K562 (cell line): ENCODE data around the gene TDRD10. TPM values are rescaled to one million over a fixed set of nuclear protein-coding genes. Genes with fewer than 3 reads are reported as not detected.

Experiments
- ATF7 ChIP-seq: fragments of 450-650 bp; IDR thresholded peaks from 2 replicates; pipeline ENCODE4 v1.7.1; 2014; ENCODE audit warnings: mild to moderate bottlenecking, moderate library complexity
- CHD2 ChIP-seq: IDR thresholded peaks from 2 replicates; pipeline ENCODE4 v1.6.1; 2011; ENCODE audit warnings: low read depth, low read length
- DNMT1 ChIP-seq: fragments of 450-650 bp; IDR thresholded peaks from 2 replicates; pipeline ENCODE4 v1.6.1; 2016; ENCODE audit warnings: antibody characterized with exemption, mild to moderate bottlenecking
- GTF2E2 ChIP-seq: fragments of 200-800 bp; sonication (Bioruptor generic); IDR thresholded peaks from 2 replicates; pipeline ENCODE4 v1.6.1; 2016; ENCODE audit warnings: missing genetic modification characterization, missing compliant biosample characterization
- HDAC6 ChIP-seq: IDR thresholded peaks from 2 replicates; pipeline ENCODE4 v1.6.1; 2012; ENCODE audit warnings: low read depth, mild to moderate bottlenecking, control low read depth, inconsistent platforms, low read length, moderate library complexity
- MCM2 ChIP-seq: fragments of 450-650 bp; IDR thresholded peaks from 2 replicates; pipeline ENCODE4 v1.6.1; 2017; ENCODE audit warnings: low read depth, mild to moderate bottlenecking
- MTA2 ChIP-seq: fragments of 450-650 bp; IDR thresholded peaks from 2 replicates; pipeline ENCODE4 v1.6.1; 2016; ENCODE audit warnings: low read depth
- POLR2H ChIP-seq: IDR thresholded peaks from 2 replicates; pipeline ENCODE4 v1.6.1; 2016; ENCODE audit warnings: missing genetic modification characterization, low read depth, mild to moderate bottlenecking, control low read depth, missing compliant biosample characterization, moderate library complexity
- PRPF4 ChIP-seq: fragments of 200-400 bp; formaldehyde crosslinking; IDR thresholded peaks from one replicate; pipeline ENCODE4 v1.6.1; 2017; ENCODE audit warnings: low read length, low read depth, mild to moderate bottlenecking; ENCODE audit not compliant: insufficient read depth, poor library complexity, severe bottlenecking
- RNF2 ChIP-seq: sonication (generic); IDR thresholded peaks from 2 replicates; pipeline ENCODE4 v1.6.1; 2016
- SMARCA4 ChIP-seq: fragments of 450-650 bp; IDR thresholded peaks from 2 replicates; pipeline ENCODE4 v1.6.1; 2016
- SNIP1 ChIP-seq: fragments of 450-650 bp; IDR thresholded peaks from 2 replicates; pipeline ENCODE4 v1.7.1; 2017; ENCODE audit warnings: low read depth, mild to moderate bottlenecking
- ZKSCAN1 ChIP-seq: fragments of 150-350 bp; IDR thresholded peaks from 2 replicates; pipeline ENCODE4 v1.6.1; 2016; ENCODE audit warnings: low read depth, low read length
- ZNF124 ChIP-seq: sonication (generic); formaldehyde crosslinking; IDR thresholded peaks from 2 replicates; pipeline ENCODE4 v1.8.1; 2022; ENCODE audit warnings: missing genetic modification reagents
- ZNF133 ChIP-seq: fragments of 250-450 bp; sonication (Bioruptor Pico); IDR thresholded peaks from 2 replicates; pipeline ENCODE4 v1.4.0; 2020; ENCODE audit warnings: mild to moderate bottlenecking
- ZNF253 ChIP-seq: fragments of 250-450 bp; sonication (Bioruptor Pico); conservative IDR thresholded peaks from 2 replicates; pipeline ENCODE4 v1.6.1; 2021; ENCODE audit warnings: mild to moderate bottlenecking
- ZNF354B ChIP-seq: fragments of 250-450 bp; sonication (Bioruptor Pico); IDR thresholded peaks from 2 replicates; pipeline ENCODE4 v1.4.0; 2020
- ZNF445 ChIP-seq: fragments of 250-450 bp; sonication (Bioruptor Pico); IDR thresholded peaks from 2 replicates; pipeline ENCODE4 v1.4.0; 2020; ENCODE audit warnings: low read depth, mild to moderate bottlenecking, moderate library complexity
- ZNF584 ChIP-seq: fragments of 200-800 bp; sonication (Bioruptor generic); IDR thresholded peaks from 2 replicates; pipeline ENCODE4 v1.6.1; 2016; ENCODE audit warnings: low read depth, mild to moderate bottlenecking, missing genetic modification characterization, missing compliant biosample characterization
- ZNF699 ChIP-seq: fragments of 250-450 bp; sonication (Bioruptor Pico); IDR thresholded peaks from 2 replicates; pipeline ENCODE4 v1.8.0; 2021; ENCODE audit warnings: mild to moderate bottlenecking, moderate library complexity; ENCODE audit not compliant: insufficient replicate concordance
- ZNF830 ChIP-seq: fragments of 250-450 bp; sonication (Bioruptor Pico); IDR thresholded peaks from 2 replicates; pipeline ENCODE4 v1.5.0; 2021; ENCODE audit warnings: mild to moderate bottlenecking
- polyA plus RNA-seq, 8 experiments: library from polyadenylated mRNA; depleted of rRNA in 4 of 8; stranded (reverse) in 5 of 8; unstranded in 3 of 8; fragments of >200 nt; fragmentation: Nextera tagmentation in 2 of 8; fragmentation: Illumina TruSeq in 1 of 8; extraction: Ambion mirVana in 2 of 8; extraction: Trizol in 1 of 8; gene quantifications; 2 replicates each; pipeline versions ENCODE4 v1.2.1 to v1.2.3, GENCODE V29; 2011 to 2014; ENCODE audit warnings: inconsistent platforms in 1 of 8, missing spikeins in 1 of 8
- total RNA-seq, 7 experiments: library from RNA; depleted of rRNA in 6 of 7; stranded (reverse); fragments of >200 nt in 6 of 7; fragmentation: Illumina TruSeq in 2 of 7; extraction: Trizol in 2 of 7; gene quantifications; 2 replicates each; pipeline versions ENCODE4 v1.2.1 to v1.2.3, GENCODE V29; 2011 to 2021; ENCODE audit warnings: low replicate concordance in 1 of 7
- TF ChIP-seq, protein P1 (sequence below), 2 experiments: fragments of 450-650 bp; formaldehyde crosslinking in 1 of 2; IDR thresholded peaks; 2 replicates each; pipeline versions ENCODE4 v1.4.0 to v1.6.1; 2014 to 2020; ENCODE audit warnings: mild to moderate bottlenecking in 2 of 2, borderline replicate concordance in 1 of 2, low read depth in 1 of 2
- TF ChIP-seq, protein P2 (sequence below): fragments of 250-450 bp; sonication (Bioruptor Pico); IDR thresholded peaks from 2 replicates; pipeline ENCODE4 v1.4.0; 2020

TDRD10 gene
- total and polyA plus RNA-seq, 9 of the 15 experiments (the other 6 are each of a cell fraction or from before 2014, with no cell fraction given), result not detected

DNA sequence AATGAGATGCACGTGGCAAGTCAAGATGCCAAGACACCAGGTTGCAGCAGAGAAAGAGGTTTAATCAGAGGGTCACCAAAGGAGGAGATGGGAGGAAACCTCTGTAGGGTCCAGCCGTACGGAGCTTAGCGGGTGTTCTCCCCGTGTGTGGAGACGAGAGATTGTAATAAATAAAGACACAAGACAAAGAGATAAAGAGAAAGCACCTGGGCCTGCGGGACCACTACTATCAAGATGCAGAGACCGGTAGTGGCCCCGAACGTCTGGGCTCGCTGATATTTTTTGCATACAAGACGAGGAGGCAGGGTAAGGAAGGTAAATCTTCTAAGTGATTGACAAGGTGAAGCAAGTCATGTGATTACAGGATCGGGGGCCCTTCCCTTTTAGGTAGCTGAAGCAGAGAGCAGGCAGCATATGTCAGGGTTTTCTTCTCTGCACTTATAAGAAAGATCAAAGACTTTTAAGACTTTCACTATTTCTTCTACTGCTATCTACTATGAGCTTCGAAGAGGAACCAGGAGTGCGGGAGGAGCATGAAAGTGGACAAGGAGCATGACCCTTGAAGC lies 41.2 kb upstream of the TDRD10 start (continued):
- TF ChIP-seq, protein P1, sequence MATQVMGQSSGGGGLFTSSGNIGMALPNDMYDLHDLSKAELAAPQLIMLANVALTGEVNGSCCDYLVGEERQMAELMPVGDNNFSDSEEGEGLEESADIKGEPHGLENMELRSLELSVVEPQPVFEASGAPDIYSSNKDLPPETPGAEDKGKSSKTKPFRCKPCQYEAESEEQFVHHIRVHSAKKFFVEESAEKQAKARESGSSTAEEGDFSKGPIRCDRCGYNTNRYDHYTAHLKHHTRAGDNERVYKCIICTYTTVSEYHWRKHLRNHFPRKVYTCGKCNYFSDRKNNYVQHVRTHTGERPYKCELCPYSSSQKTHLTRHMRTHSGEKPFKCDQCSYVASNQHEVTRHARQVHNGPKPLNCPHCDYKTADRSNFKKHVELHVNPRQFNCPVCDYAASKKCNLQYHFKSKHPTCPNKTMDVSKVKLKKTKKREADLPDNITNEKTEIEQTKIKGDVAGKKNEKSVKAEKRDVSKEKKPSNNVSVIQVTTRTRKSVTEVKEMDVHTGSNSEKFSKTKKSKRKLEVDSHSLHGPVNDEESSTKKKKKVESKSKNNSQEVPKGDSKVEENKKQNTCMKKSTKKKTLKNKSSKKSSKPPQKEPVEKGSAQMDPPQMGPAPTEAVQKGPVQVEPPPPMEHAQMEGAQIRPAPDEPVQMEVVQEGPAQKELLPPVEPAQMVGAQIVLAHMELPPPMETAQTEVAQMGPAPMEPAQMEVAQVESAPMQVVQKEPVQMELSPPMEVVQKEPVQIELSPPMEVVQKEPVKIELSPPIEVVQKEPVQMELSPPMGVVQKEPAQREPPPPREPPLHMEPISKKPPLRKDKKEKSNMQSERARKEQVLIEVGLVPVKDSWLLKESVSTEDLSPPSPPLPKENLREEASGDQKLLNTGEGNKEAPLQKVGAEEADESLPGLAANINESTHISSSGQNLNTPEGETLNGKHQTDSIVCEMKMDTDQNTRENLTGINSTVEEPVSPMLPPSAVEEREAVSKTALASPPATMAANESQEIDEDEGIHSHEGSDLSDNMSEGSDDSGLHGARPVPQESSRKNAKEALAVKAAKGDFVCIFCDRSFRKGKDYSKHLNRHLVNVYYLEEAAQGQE (IDR thresholded peaks at IDR 0.05; ENCODE audit: borderline replicate concordance), result no peak
- TF ChIP-seq, protein P1 (CRISPR knock-in tag; IDR thresholded peaks at IDR 0.05; ENCODE audit: low read depth), result no peak
- TF ChIP-seq MCM2, result no peak
- no peak for TF ChIP-seq ZNF133 (CRISPR knock-in tag)
- TF ChIP-seq ATF7, result no peak
- TF ChIP-seq MTA2, result peak; percentile 26; the same call in 1 of the 2 replicates
- TF ChIP-seq ZNF830 (CRISPR knock-in tag), result no peak
- no peak for TF ChIP-seq DNMT1
- TF ChIP-seq ZNF354B (CRISPR knock-in tag), result no peak
- no peak for TF ChIP-seq SMARCA4
- no peak for TF ChIP-seq RNF2
- no peak for TF ChIP-seq ZNF584 (CRISPR knock-in tag)
- no peak for TF ChIP-seq ZNF699 (CRISPR knock-in tag)
- TF ChIP-seq ZKSCAN1, result no peak
- no peak for TF ChIP-seq HDAC6
- TF ChIP-seq PRPF4, result no peak
- no peak for TF ChIP-seq ZNF253 (CRISPR knock-in tag)
- no peak for TF ChIP-seq POLR2H (tag)
- no peak for TF ChIP-seq ZNF445 (CRISPR knock-in tag)
- no peak for TF ChIP-seq ZNF124 (CRISPR knock-in tag)
- no peak for TF ChIP-seq CHD2
- no peak for TF ChIP-seq SNIP1
- TF ChIP-seq, protein P2, sequence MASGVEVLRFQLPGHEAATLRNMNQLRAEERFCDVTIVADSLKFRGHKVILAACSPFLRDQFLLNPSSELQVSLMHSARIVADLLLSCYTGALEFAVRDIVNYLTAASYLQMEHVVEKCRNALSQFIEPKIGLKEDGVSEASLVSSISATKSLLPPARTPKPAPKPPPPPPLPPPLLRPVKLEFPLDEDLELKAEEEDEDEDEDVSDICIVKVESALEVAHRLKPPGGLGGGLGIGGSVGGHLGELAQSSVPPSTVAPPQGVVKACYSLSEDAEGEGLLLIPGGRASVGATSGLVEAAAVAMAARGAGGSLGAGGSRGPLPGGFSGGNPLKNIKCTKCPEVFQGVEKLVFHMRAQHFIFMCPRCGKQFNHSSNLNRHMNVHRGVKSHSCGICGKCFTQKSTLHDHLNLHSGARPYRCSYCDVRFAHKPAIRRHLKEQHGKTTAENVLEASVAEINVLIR (CRISPR knock-in tag), result no peak
- no peak for TF ChIP-seq GTF2E2 (tag)
